Kidney (tissue), 14 donors: ENCODE results near the gene SPATA16. TPM values are rescaled to one million over a fixed set of nuclear protein-coding genes. Genes with fewer than 3 reads are reported as not detected.

Source experiments
- DNase-seq, 5 donors: peaks; one replicate each; pipeline ENCODE4 v3.0.0-alpha.2; 2013 to 2020
- FAIRE-seq: peaks from 2 replicates; lab custom pipeline; 2012; peaks lifted over from hg19 to GRCh38; lab: Jason Lieb, UNC
- H3K27ac ChIP-seq, 2 donors: one replicate each; pipeline ENCODE4 v1.7.0; 2013; ENCODE audit warnings: low read depth in 2 of 2, low read length in 2 of 2, inconsistent platforms in 1 of 2
- H3K27me3 ChIP-seq: one replicate; pipeline ENCODE4 v1.7.1; 2013; ENCODE audit warnings: low read length, inconsistent platforms; ENCODE audit not compliant: control insufficient read depth, insufficient read depth
- H3K36me3 ChIP-seq, 3 donors: one replicate each; pipeline versions ENCODE4 v1.7.0 to v1.7.1; 2013; ENCODE audit warnings: low read length in 3 of 3, control low read depth in 1 of 3, inconsistent platforms in 1 of 3; ENCODE audit not compliant: insufficient read depth in 3 of 3, control insufficient read depth in 2 of 3
- H3K4me1 ChIP-seq, 3 donors: one replicate each; pipeline versions ENCODE4 v1.7.0 to v1.7.1; 2013; ENCODE audit warnings: low read length in 3 of 3, inconsistent platforms in 1 of 3, low read depth in 1 of 3; ENCODE audit not compliant: control insufficient read depth in 2 of 3, insufficient read depth in 2 of 3
- H3K4me3 ChIP-seq, 3 donors: one replicate each; pipeline versions ENCODE4 v1.7.0 to v1.8.1; 2013; ENCODE audit warnings: low read length in 3 of 3, control low read depth in 1 of 3, inconsistent platforms in 1 of 3
- H3K9ac ChIP-seq, 3 donors: one replicate each; pipeline versions ENCODE4 v1.7.0 to v1.7.1; 2013; ENCODE audit warnings: low read length in 3 of 3, control low read depth in 1 of 3, inconsistent platforms in 1 of 3
- H3K9me3 ChIP-seq, 3 donors: one replicate each; pipeline versions ENCODE4 v1.7.0 to v1.7.1; 2013; ENCODE audit warnings: low read length in 3 of 3, control low read depth in 1 of 3, inconsistent platforms in 1 of 3; ENCODE audit not compliant: control insufficient read depth in 2 of 3, insufficient read depth in 1 of 3
- intact Hi-C: fragments of 100-400 bp; cut with DNase I; formaldehyde crosslinking; loops from one replicate; pipeline ENCODE4 v1.11.1; 2022
- polyA plus RNA-seq: library from polyadenylated mRNA; stranded (reverse); fragments of 350-450 nt; fragmentation: Illumina TruSeq; extraction: RNeasy Lipid Tissue Mini Kit (QIAGEN cat#74804); gene quantifications from one replicate; pipeline ENCODE4 v1.2.3, GENCODE V29; 2014; ENCODE audit warnings: low read depth, low replicate concordance; ENCODE audit not compliant: insufficient read depth
- total RNA-seq: library from RNA; stranded (reverse); fragmentation: NEBNext Ultra II Directional; extraction: Animal tissue kit (Norgen Biotek cat#: 25700); gene quantifications from one replicate; pipeline ENCODE4 v1.2.1, GENCODE V29; 2021
- TF ChIP-seq, protein P1 (sequence below): IDR thresholded peaks from 3 replicates; pipeline ENCODE4 v1.5.1; 2012; ENCODE audit warnings: mild to moderate bottlenecking, moderate library complexity, borderline replicate concordance; ENCODE audit not compliant: insufficient read depth; ENCODE audit errors: extremely low read depth
- donor health status: control.
- donor health status: control.
- donor health status: control.
- donor health status: control.
- donor health status: control.
- donor health status: DM: yes; HTN: yes; CAD: no.
- donor health status: Normal renal cell carcinoma (clear cell type).

The SPATA16 gene
- total and polyA plus RNA-seq, 2 donors from 2014 or later: 0.17 TPM; not detected in 1

DNA sequence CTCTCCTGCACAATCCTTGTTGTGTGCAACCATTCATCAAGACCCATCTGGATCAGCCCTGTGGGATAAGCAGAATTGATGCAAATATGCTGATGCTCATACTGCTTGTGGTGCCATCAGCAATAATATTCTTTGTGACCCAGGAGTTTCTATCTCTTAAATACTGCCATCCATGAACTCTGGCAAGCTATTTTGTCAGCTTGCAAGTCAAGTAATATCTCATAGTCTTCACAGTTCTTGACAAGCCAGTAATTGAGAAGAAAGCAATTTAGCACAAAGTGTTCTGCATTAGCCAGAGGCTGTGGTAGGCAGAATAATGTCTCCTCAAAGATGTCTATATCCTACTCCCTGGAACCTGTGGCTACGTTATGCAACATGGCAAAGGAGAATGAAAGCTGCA is 49.0 kb downstream of the SPATA16 start:
- intact Hi-C loops: no loop called here
- no peak overlapping the region for H3K4me3 ChIP-seq
- no peak overlapping the region for H3K9ac ChIP-seq
- TF ChIP-seq, protein P1, sequence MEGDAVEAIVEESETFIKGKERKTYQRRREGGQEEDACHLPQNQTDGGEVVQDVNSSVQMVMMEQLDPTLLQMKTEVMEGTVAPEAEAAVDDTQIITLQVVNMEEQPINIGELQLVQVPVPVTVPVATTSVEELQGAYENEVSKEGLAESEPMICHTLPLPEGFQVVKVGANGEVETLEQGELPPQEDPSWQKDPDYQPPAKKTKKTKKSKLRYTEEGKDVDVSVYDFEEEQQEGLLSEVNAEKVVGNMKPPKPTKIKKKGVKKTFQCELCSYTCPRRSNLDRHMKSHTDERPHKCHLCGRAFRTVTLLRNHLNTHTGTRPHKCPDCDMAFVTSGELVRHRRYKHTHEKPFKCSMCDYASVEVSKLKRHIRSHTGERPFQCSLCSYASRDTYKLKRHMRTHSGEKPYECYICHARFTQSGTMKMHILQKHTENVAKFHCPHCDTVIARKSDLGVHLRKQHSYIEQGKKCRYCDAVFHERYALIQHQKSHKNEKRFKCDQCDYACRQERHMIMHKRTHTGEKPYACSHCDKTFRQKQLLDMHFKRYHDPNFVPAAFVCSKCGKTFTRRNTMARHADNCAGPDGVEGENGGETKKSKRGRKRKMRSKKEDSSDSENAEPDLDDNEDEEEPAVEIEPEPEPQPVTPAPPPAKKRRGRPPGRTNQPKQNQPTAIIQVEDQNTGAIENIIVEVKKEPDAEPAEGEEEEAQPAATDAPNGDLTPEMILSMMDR: no peak
- no peak overlapping the region for H3K27ac ChIP-seq
- no peaks in the 10 kb centered on the region for H3K27me3 ChIP-seq
- no peaks in the 10 kb centered on the region for H3K9me3 ChIP-seq
- FAIRE-seq (no peak), DNase-seq (no peak)
- no peaks in the 10 kb centered on the region for H3K36me3 ChIP-seq
- no peaks in the 10 kb centered on the region for H3K4me1 ChIP-seq

DNA sequence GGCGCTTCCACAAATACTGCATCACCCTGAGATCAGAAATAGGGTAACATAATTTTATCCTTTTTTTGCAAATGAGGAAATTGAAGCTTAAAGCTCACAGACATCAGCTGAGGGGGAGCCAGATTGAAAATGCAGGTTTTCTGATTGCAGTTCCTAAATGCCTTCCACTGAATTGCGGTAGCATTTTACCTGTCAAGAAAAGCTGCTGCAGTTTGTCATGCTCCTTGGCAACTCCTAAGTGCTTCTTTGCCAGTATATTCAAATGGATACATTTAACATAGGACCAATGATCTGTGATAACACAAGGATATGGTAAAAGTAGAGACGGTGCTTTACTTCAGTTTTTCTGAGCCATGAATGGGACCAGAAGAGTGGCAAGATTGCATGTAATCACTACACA is 50.5 kb downstream of the SPATA16 start:
- TF ChIP-seq, protein P1: no peak
- no peaks in the 10 kb centered on the region for H3K36me3 ChIP-seq
- H3K9me3 ChIP-seq: peaks cover 0 to 5% (median 0%) of the 10 kb centered on the region in 3 donors
- intact Hi-C loops: no loop called here
- no peaks in the 10 kb centered on the region for H3K27me3 ChIP-seq
- DNase-seq (no peak), FAIRE-seq (no peak)
- H3K9ac ChIP-seq: no peak overlapping the region
- H3K4me3 ChIP-seq: no peak overlapping the region
- H3K27ac ChIP-seq: no peak overlapping the region
- no peaks in the 10 kb centered on the region for H3K4me1 ChIP-seq

DNA sequence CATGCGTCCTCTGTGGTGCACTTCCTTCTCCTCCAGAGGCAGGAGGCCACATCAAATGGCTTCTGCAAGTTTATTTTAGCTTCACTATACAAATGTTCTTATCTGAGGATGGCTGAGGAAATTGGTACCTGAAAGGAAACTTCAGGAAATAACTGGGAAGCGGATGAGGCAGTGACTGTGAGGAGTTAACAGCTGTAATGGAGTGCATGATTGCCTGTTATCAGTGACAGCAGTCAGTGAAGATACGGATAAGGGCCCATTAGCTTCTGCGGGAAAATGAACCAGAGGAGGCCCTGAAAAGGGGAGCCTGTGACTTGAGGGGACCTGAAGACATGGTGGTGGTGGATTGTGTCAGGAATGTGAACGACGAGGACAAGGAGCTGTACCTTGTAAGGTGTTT is 51.8 kb downstream of the SPATA16 start:
- no peak for FAIRE-seq
- Histone ChIP-seq H3K27ac (no peak overlapping the region), H3K36me3 (no peaks in the 10 kb centered on the region), H3K27me3 (no peaks in the 10 kb centered on the region), H3K9ac (no peak overlapping the region), H3K4me1 (no peaks in the 10 kb centered on the region), H3K4me3 (no peak overlapping the region), H3K9me3 (peaks cover 0 to 5% (median 0%) of the 10 kb centered on the region in 3 donors)
- no peak for DNase-seq
- TF ChIP-seq, protein P1: no peak
- intact Hi-C loops: no loop called here

GRCh38 chr3:173078525-173078924 is 62.5 kb downstream of the SPATA16 start:
- H3K9me3 ChIP-seq: no peaks in the 10 kb centered on the region
- H3K27ac ChIP-seq: no peak overlapping the region
- TF ChIP-seq, protein P1: no peak
- H3K27me3 ChIP-seq: no peaks in the 10 kb centered on the region
- FAIRE-seq: no peak
- H3K9ac ChIP-seq: no peak overlapping the region
- no peaks in the 10 kb centered on the region for H3K4me1 ChIP-seq
- no peaks in the 10 kb centered on the region for H3K36me3 ChIP-seq
- H3K4me3 ChIP-seq: no peak overlapping the region
- intact Hi-C loops: no loop called here
- DNase-seq: no peak
